HK-2 (cell line): ENCODE measurements around the gene IRX5.

Experiments
- DNase-seq: peaks from one replicate; pipeline ENCODE4 v3.0.0-alpha.2; 2018; ENCODE audit not compliant: unreplicated experiment

IRX5 gene

GRCh38 chr16:54931120-54932014 is 702 bp downstream of the IRX5 start:
- DNase-seq = peak; percentile 63

GRCh38 chr16:54932021-54932660 is 1.5 kb downstream of the IRX5 start:
- DNase-seq = peak; percentile 13

- DNase-seq = no peak
These were observed 2.1 kb downstream of the IRX5 start for GRCh38 chr16:54932737-54933254.

GRCh38 chr16:54933281-54934011 is 2.8 kb downstream of the IRX5 start:
- DNase-seq = no peak

- no peak for DNase-seq
These were observed 4.0 kb downstream of the IRX5 start for GRCh38 chr16:54934481-54935265.

GRCh38 chr16:54935266-54935968 is 4.8 kb downstream of the IRX5 start:
- DNase-seq = no peak

GRCh38 chr16:54936201-54936978 is 5.7 kb downstream of the IRX5 start:
- DNase-seq = no peak

- no peak for DNase-seq
These were observed 6.5 kb downstream of the IRX5 start for GRCh38 chr16:54936979-54937670.

GRCh38 chr16:54937671-54938211 is 7.1 kb downstream of the IRX5 start:
- DNase-seq = no peak

- DNase-seq = no peak
These were observed 7.8 kb downstream of the IRX5 start for GRCh38 chr16:54938212-54939028.

- DNase-seq = no peak
These were observed 8.3 kb downstream of the IRX5 start for GRCh38 chr16:54939029-54939346.

GRCh38 chr16:54939510-54940278 is 9.0 kb downstream of the IRX5 start:
- DNase-seq = no peak

- DNase-seq = no peak
These were observed 9.6 kb downstream of the IRX5 start for GRCh38 chr16:54940279-54940604.

- DNase-seq = no peak
These were observed 11.8 kb downstream of the IRX5 start for GRCh38 chr16:54942353-54942943.

GRCh38 chr16:54944002-54944401 is 13.3 kb downstream of the IRX5 start:
- no peak for DNase-seq

- no peak for DNase-seq
These were observed 14.4 kb downstream of the IRX5 start for GRCh38 chr16:54945063-54945462.

- no peak for DNase-seq
These were observed 16.2 kb downstream of the IRX5 start for GRCh38 chr16:54946909-54947308.
